Cerebellar nuclear complex (tissue), 1 donor: ENCODE data around the gene TTC7B.

Experiments
- DNase-seq, 2 experiments: peaks; one replicate each; lab custom pipeline; 2025; lab: John Stamatoyannopoulos, UW

Gene TTC7B

GRCh38 chr14:90523961-90524875 lies 292.0 kb downstream of the TTC7B start:
- DNase-seq: no peak

DNA sequence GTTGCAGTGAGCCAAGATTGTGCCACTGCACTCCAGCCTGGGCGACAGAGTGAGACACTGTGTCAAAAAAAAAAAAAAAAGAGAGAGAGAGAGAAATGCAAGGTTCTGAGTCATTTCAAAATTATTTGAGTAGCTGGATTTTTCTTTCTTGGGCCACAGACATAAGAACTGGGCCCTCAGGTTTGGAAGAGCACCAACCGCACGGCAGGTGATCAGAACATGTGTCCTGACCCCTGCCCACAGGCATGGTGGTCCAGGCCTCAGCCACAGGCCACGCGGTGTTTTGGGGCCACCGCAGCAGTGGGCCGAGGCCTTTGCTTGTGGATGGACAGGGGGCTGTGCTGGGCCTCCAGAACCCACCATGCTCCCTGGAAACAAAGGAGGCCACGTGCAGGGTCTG lies 292.7 kb downstream of the TTC7B start:
- no peak for DNase-seq

GRCh38 chr14:90522571-90523191 lies 293.5 kb downstream of the TTC7B start:
- peak in 1 of 2 experiments; percentile 61 for DNase-seq

GRCh38 chr14:90521930-90522483 lies 294.2 kb downstream of the TTC7B start:
- DNase-seq: no peak

DNA sequence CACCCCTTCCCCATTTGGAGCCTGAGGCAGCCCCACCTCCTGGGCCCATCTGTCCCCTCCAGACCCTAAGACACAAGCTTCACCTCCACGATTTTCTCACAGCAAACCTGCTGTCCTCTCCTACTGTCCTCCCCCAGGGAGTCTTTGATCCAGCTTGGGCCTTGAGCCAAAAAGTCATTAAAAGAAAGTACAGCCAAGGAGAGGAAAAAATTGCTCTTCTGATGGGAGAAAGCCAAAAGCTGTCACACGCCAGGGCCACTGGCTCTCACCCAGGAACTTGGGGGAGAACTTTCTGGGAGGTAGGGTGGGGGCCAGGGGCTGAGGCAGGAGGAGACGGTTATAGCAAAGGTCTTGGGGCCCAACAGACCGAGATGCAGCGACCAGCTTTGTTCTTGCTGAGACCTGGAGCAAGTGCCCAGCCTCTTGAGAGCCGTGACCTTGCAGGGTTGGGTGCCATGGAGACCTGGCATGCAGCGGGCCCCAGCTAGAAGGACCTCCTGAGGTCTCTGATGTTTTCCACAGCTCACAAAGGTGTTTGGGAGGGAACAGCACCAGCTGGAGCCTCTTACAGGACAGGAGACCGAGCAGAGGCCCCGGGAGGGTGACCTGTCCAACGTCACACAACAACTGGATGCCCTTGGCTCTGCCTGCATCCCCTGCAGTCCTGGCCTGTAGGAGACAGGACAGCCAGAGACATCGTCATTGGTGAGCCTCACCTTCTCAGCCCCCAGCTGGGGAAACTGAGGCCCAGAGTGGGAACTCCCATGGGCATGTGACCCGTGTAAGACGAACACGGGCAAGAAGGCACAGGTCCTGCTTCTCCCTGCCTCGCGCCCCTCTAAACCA lies 294.9 kb downstream of the TTC7B start:
- no peak for DNase-seq

DNA sequence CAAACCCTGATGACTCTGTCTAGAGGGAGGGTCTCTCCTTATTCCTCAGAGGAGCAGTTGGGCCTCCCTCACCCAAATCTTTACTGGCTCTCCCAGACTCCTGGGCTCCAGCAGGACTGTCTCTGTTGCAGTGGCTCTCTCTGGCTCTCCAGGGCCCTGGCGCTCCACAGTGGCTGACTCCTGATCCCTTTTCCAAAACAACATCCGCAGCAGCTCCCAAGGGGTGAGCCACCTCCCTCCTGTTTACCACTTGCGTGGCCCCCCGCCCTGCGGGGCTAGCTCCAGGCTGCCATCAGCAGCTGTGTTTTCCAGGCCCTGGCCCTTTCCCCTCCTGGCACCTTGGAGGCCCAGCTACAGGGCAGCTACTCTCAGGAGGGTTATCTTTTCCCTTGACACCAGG lies 295.9 kb downstream of the TTC7B start:
- DNase-seq: no peak

GRCh38 chr14:90519262-90519920 lies 296.8 kb downstream of the TTC7B start:
- DNase-seq: no peak

GRCh38 chr14:90518941-90519256 lies 297.3 kb downstream of the TTC7B start:
- DNase-seq: no peak

DNA sequence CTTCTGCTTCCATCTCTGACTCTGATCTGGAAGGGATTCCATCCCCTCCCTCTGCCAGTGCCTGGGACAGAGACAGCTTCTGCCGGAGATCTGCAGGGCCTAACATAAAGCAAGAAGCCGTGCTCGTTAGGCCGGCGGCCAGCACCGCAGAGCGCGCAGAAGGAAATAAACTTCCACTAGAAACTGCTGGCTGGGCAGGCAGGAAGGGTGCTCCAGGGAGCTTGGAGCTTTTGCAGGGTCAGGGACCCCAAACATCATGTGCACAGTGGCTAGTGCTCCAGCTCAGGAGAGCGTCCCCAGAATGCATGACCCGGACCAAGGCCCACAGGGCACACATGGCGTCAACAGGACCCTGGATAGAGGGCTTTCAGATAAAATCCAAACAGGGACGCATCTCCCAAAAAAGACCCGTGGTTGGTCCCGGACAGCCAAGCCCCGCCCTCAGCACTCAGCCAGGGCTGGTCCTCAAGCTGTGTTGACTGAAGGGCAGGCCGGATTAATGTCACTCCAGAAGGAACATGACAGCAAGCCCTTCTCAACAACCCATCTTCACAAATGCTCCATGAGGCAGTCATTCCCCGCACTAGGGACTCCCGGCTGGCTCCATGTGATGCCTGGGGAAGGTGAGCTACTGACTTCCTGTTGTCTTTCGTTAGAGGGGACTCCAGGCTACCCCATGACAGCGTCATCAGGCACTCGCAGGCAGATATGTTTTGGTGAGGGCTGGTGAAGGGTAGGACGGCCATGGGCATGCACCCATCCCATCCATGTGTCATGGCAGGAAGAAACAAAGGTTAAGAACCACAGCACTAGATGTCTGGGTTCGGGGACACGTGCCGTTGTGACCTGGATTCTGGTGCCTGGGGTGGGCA lies 297.9 kb downstream of the TTC7B start:
- no peak for DNase-seq

DNA sequence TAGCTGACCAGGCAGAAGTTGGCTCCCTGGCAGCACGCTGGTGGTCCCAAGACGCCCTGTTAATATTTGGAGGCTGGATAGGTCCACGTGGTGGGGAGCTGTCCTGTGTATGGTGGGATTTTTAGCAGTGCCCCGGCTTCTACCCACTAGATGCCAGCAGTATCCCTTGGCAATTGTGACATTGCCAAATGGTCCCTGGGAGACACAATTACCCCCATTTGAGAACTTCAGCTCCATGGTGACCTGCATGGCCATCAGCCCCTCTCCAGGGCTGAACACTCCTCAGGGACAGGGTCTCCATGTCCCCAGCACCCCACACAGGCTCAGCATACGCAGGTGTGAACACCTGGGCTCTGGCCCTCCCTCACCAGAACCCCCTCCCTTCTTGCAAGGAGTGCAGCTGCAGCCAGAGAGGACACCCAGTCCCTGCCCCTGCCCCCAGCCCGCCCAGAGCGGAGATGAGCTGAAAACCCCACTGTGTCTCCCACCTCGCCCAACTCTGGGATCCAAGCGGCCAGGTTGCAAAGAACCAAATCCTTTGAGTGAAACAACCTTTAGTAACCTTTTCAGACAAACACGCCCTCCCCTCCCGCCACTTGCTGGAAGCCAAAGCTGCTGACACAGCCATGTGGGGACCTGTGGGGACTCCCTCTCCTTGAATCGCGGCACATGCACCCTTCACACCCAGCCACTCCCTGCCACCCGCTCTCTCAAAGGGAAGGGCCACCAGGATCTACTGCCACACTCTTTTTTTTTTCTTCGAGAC lies 299.0 kb downstream of the TTC7B start:
- DNase-seq: no peak

- DNase-seq: no peak
These were observed 301.7 kb downstream of the TTC7B start for GRCh38 chr14:90514566-90514965.

DNA sequence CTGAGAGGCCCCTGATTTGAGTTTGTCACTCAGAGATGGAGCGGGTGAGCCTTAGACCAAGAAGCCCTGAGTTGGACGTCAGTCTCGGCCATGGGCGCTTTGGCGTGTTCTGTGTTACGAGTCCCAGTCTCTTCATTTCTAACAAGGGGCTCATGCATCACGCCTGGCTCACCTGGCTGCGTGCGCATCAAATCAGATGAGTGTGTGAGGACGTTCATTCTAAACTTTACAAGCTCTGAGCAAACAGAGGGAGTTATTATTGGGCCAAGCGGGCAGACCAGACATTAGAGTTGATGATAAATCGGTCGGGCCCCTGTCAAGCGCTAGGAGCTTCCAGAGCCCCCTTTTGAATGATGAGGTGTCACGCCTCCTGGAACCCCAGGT lies 302.2 kb downstream of the TTC7B start:
- no peak for DNase-seq

- no peak for DNase-seq
These were observed 302.8 kb downstream of the TTC7B start for GRCh38 chr14:90513161-90514014.

- no peak for DNase-seq
These were observed 303.8 kb downstream of the TTC7B start for GRCh38 chr14:90512329-90512991.

DNA sequence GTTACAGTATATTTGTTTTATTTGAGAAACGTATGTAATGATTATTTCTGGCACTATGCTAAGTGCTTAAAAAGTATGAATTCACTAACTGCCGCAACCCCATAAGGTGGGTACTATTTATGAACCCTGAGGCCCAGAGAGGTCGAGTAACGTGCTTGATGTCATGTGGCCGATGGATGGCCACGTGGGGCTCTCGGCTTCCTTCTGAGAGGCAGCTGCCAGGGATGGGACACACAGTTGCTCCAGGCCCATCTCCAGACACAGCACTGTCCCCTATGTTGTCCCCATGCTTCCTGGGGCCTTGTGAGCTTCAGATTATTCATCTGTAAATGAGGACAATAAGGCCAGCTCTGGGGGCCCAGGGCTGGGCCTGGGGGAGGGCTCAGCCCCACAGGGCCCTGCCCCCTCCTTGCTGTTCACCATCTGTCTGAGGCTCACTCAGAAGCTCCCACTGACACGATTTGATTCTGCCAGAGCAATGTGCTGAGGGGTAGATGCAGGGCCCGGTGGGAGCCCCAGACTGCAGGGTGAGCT lies 304.4 kb downstream of the TTC7B start:
- DNase-seq: no peak

- no peak for DNase-seq
These were observed 305.0 kb downstream of the TTC7B start for GRCh38 chr14:90511252-90511651.

GRCh38 chr14:90510159-90510558 lies 306.1 kb downstream of the TTC7B start:
- DNase-seq: no peak

DNA sequence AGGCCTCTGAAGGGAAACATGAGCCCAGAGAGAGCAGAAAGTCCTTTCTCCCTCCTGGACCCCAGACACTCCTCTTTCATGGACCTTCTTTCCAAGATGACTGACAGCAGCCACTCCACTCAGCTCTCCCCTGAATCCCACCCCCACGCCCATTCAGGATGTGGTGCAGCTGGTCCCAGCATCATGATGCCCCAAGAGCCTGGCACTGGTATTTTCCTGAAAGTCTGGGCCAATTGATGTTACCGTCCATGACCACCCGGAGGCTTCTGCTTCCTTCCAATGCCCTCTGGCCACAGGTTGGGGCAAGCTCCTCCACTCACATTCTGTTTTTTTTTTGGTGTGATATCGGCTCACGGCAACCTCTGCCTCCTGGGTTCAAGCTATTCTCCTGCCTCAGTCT lies 306.8 kb downstream of the TTC7B start:
- DNase-seq: no peak
